OCI-LY3 (cell line): ENCODE data around the gene CA12.

ENCODE experiments used
- H2AFZ ChIP-seq: fragments of 200-600, 300-600 bp; shearing (Covaris generic); 2 replicates; pipeline ENCODE4 v1.6.0; 2014; ENCODE audit warnings: antibody characterized with exemption, low read depth, low read length
- H3K27ac ChIP-seq: fragments of 200-600, 300-600 bp; sonication (generic); 2 replicates; pipeline ENCODE4 v1.5.1; 2014; ENCODE audit warnings: mild to moderate bottlenecking, low read length, moderate library complexity, mixed read lengths
- H3K27me3 ChIP-seq: fragments of 200-600, 300-600 bp; sonication (generic); 2 replicates; pipeline ENCODE4 v1.6.1; 2014; ENCODE audit warnings: low read depth, low read length, mixed read lengths
- H3K36me3 ChIP-seq: fragments of 200-600, 300-600 bp; sonication (generic); replicated peaks from 2 replicates; pipeline ENCODE3; 2014; ENCODE audit warnings: low read depth, low read length, mixed read lengths
- H3K4me1 ChIP-seq: fragments of 300-600, 200-600 bp; sonication (generic); 2 replicates; pipeline ENCODE4 v1.6.1; 2014; ENCODE audit warnings: low read length, mixed read lengths
- H3K4me2 ChIP-seq: fragments of 200-600, 300-600 bp; sonication (generic); 2 replicates; pipeline ENCODE4 v1.6.1; 2014; ENCODE audit warnings: low read length, mixed read lengths
- H3K4me3 ChIP-seq: fragments of 300-600, 200-600 bp; sonication (generic); 2 replicates; pipeline ENCODE4 v1.5.1; 2014; ENCODE audit warnings: antibody characterized with exemption, mild to moderate bottlenecking, low read length, moderate library complexity
- H3K79me2 ChIP-seq: fragments of 300-600, 200-600 bp; shearing (Covaris generic); 2 replicates; pipeline ENCODE4 v1.6.1; 2014; ENCODE audit warnings: mild to moderate bottlenecking, low read length, mixed read lengths
- H3K9ac ChIP-seq: fragments of 300-600, 200-600 bp; shearing (Covaris generic); 2 replicates; pipeline ENCODE4 v1.6.0; 2014; ENCODE audit warnings: mild to moderate bottlenecking, low read length, moderate library complexity
- H3K9me3 ChIP-seq: fragments of 200-600, 300-600 bp; shearing (Covaris generic); 2 replicates; pipeline ENCODE4 v1.6.1; 2014; ENCODE audit warnings: low read length, mixed read lengths; ENCODE audit not compliant: insufficient read depth
- H4K20me1 ChIP-seq: fragments of 200-600, 300-600 bp; sonication (generic); 2 replicates; pipeline ENCODE4 v1.6.1; 2016; ENCODE audit warnings: low read length, mixed read lengths; ENCODE audit not compliant: insufficient read depth
- CTCF ChIP-seq: fragments of 200-600, 300-600 bp; sonication (generic); IDR thresholded peaks from 2 replicates; pipeline ENCODE4 v1.5.1; 2014; ENCODE audit warnings: antibody characterized with exemption, low read length, low read depth
- EZH2phosphoT487 ChIP-seq: fragments of 200-600 bp; shearing (Covaris generic); IDR thresholded peaks from 2 replicates; pipeline ENCODE4 v1.6.1; 2018; ENCODE audit warnings: antibody characterized with exemption, mixed run types, low read depth

CA12 gene

GRCh38 chr15:63395730-63396151, 14.1 kb upstream of the CA12 start:
- no peak for TF ChIP-seq EZH2phosphoT487
- TF ChIP-seq CTCF = no peak
- H4K20me1 ChIP-seq = no peaks in the 10 kb centered on the region
- no peaks in the 10 kb centered on the region for H3K9me3 ChIP-seq
- no peak overlapping the region for H3K4me2 ChIP-seq
- H3K27me3 ChIP-seq = peaks cover 13% of the 10 kb centered on the region
- peaks cover 5% of the 10 kb centered on the region; the same call in 1 of the 2 replicates for H3K4me1 ChIP-seq
- H3K79me2 ChIP-seq = no peaks in the 10 kb centered on the region
- H3K27ac ChIP-seq = no peak overlapping the region
- no peak overlapping the region for H3K4me3 ChIP-seq
- no peak overlapping the region for H3K9ac ChIP-seq
- H2AFZ ChIP-seq = peak overlapping the region; percentile 75; the same call in 1 of the 2 replicates
- no peaks in the 10 kb centered on the region for H3K36me3 ChIP-seq

- H3K27ac ChIP-seq = no peak overlapping the region
- peaks cover 5% of the 10 kb centered on the region; the same call in 1 of the 2 replicates for H3K4me1 ChIP-seq
- H3K4me2 ChIP-seq = no peak overlapping the region
- no peaks in the 10 kb centered on the region for H3K79me2 ChIP-seq
- no peaks in the 10 kb centered on the region for H3K36me3 ChIP-seq
- H3K9ac ChIP-seq = no peak overlapping the region
- no peak overlapping the region for H3K4me3 ChIP-seq
- H3K27me3 ChIP-seq = peaks cover 28% of the 10 kb centered on the region
- no peaks in the 10 kb centered on the region for H3K9me3 ChIP-seq
- H2AFZ ChIP-seq = no peak overlapping the region
- no peak for TF ChIP-seq EZH2phosphoT487
- no peaks in the 10 kb centered on the region for H4K20me1 ChIP-seq
These were observed 10.8 kb upstream of the CA12 start for GRCh38 chr15:63392361-63393009.

- H3K9ac ChIP-seq = no peak overlapping the region
- TF ChIP-seq CTCF (no peak), EZH2phosphoT487 (no peak)
- H3K4me2 ChIP-seq = no peak overlapping the region
- H3K4me1 ChIP-seq = peaks cover 5% of the 10 kb centered on the region; the same call in 1 of the 2 replicates
- H3K27me3 ChIP-seq = peaks cover 28% of the 10 kb centered on the region
- no peaks in the 10 kb centered on the region for H4K20me1 ChIP-seq
- H3K9me3 ChIP-seq = no peaks in the 10 kb centered on the region
- no peaks in the 10 kb centered on the region for H3K79me2 ChIP-seq
- no peak overlapping the region for H3K27ac ChIP-seq
- H3K4me3 ChIP-seq = no peak overlapping the region
- H3K36me3 ChIP-seq = no peaks in the 10 kb centered on the region
- H2AFZ ChIP-seq = no peak overlapping the region
These were observed 10.2 kb upstream of the CA12 start for GRCh38 chr15:63391669-63392360.

GRCh38 chr15:63390689-63391088, 9.0 kb upstream of the CA12 start:
- Histone ChIP-seq H3K4me3 (no peak overlapping the region), H3K79me2 (no peaks in the 10 kb centered on the region), H3K27me3 (peaks cover 28% of the 10 kb centered on the region), H3K9ac (no peak overlapping the region), H3K27ac (no peak overlapping the region), H3K9me3 (no peaks in the 10 kb centered on the region), H4K20me1 (no peaks in the 10 kb centered on the region), H3K4me1 (no peaks in the 10 kb centered on the region; the same call in 1 of the 2 replicates), H3K4me2 (no peak overlapping the region), H2AFZ (no peak overlapping the region), H3K36me3 (no peaks in the 10 kb centered on the region)
- TF ChIP-seq CTCF (no peak), EZH2phosphoT487 (no peak)
